Endothelial cell of umbilical vein (primary cell): ENCODE data around the gene KIF2C.

ENCODE experiments used
- CTCF ChIP-seq, 2 donors: IDR thresholded peaks; 1 replicate in 1 of 2; 2 replicates in 1 of 2; pipeline ENCODE4 v1.5.1; 2011; ENCODE audit warnings: low read length in 2 of 2, mild to moderate bottlenecking in 2 of 2, moderate library complexity in 2 of 2, control low read depth in 1 of 2, inconsistent platforms in 1 of 2, low read depth in 1 of 2; ENCODE audit not compliant: insufficient read depth in 1 of 2; ENCODE audit errors: extremely low read depth in 1 of 2
- EZH2 ChIP-seq: IDR thresholded peaks from 2 replicates; pipeline ENCODE4 v1.6.1; 2012; ENCODE audit warnings: borderline replicate concordance, low read depth, mild to moderate bottlenecking, moderate library complexity, low read length, inconsistent platforms; ENCODE audit not compliant: severe bottlenecking
- MAX ChIP-seq: IDR thresholded peaks from 2 replicates; pipeline ENCODE4 v1.6.1; 2011; ENCODE audit not compliant: insufficient read depth, insufficient read length
- MYC ChIP-seq: IDR thresholded peaks from one replicate; pipeline ENCODE4 v1.6.1; 2011; ENCODE audit warnings: mild to moderate bottlenecking, low read depth, low read length
- POLR2A ChIP-seq: IDR thresholded peaks from 2 replicates; pipeline ENCODE4 v1.6.1; 2012; ENCODE audit warnings: low read depth, mild to moderate bottlenecking, control low read depth, low read length
- POLR2AphosphoS5 ChIP-seq: IDR thresholded peaks from 2 replicates; pipeline ENCODE4 v1.6.1; 2012; ENCODE audit warnings: low read depth, mild to moderate bottlenecking, control low read depth, low read length, moderate library complexity; ENCODE audit not compliant: insufficient read depth

- TF ChIP-seq CTCF (IDR thresholded peaks at IDR 0.05; ENCODE audit: extremely low read depth in 1 of 2, insufficient read depth in 1 of 2, low read depth in 1 of 2, low read length in 2 of 2) (no peak), MAX (no peak), POLR2A (no peak), EZH2 (no peak), POLR2AphosphoS5 (no peak), MYC (no peak)
Measured at GRCh38 chr1:44701141-44701573, 38.5 kb upstream of the KIF2C start.
